HG02763 (cell line): ENCODE results near the gene HAUS5.
"Not testable (repeated sequence)": the region's sequence is repeated elsewhere in the genome, so short reads cannot be mapped to it uniquely, and the experiment has no call there.

Experiments
- ATAC-seq: cut with Tn5 transposase; IDR thresholded peaks from one replicate; pipeline ENCODE4 v1.9.1; 2021; ENCODE audit warnings: mild to moderate bottlenecking, moderate library complexity; ENCODE audit not compliant: unreplicated experiment

Gene HAUS5

DNA sequence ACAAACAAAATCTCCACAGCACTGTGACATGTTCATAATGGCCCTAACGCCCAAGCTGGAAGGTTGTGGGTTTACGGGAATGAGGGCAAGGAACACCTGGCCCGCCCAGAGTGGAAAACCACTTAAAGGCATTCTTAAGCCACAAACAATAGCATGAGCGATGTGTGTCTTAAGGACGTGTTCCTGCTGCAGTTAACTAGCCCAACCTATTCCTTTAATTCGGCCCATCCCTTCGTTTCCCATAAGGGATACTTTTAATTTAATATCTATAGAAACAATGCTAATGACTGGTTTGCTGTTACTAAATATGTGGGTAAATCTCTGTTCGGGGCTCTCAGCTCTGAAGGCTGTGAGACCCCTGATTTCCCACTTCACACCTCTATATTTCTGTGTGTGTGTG is 5.4 kb upstream of the HAUS5 start:
- ATAC-seq, result not testable (repeated sequence)

- no peak for ATAC-seq
These were observed 4.9 kb upstream of the HAUS5 start for GRCh38 chr19:35607661-35608060.

- ATAC-seq, result no peak
These were observed 4.3 kb upstream of the HAUS5 start for GRCh38 chr19:35608251-35608650.

DNA sequence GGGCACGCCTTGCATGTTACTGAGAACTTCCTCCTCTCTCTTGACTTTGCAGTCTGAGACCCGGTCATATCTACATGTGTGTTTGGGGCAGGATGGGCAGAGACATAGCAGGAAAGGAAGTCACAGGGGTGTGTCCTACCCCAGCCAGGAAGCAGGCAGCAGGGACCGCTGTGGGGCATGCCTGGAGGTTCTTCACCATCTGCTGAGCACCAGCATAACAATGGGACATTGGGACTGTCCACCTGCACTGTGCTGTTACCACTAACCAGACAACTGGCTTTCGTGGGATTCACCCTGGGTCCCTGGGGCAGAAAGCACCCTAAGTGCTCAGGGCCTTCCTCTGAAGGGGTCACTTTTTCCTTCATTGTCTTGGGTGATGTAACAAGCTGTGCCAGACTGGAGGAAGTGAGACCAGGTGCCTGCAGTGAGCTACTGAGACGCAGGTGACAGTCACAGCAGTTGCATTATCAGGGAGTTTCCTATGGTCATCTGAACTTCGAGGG is 2.6 kb upstream of the HAUS5 start:
- ATAC-seq, result no peak

GRCh38 chr19:35612224-35612558 is 344 bp upstream of the HAUS5 start:
- no peak for ATAC-seq

- ATAC-seq, result no peak
These were observed 1.0 kb downstream of the HAUS5 start for GRCh38 chr19:35613574-35613973.

- no peak for ATAC-seq
These were observed 2.5 kb downstream of the HAUS5 start for GRCh38 chr19:35615036-35615435.

DNA sequence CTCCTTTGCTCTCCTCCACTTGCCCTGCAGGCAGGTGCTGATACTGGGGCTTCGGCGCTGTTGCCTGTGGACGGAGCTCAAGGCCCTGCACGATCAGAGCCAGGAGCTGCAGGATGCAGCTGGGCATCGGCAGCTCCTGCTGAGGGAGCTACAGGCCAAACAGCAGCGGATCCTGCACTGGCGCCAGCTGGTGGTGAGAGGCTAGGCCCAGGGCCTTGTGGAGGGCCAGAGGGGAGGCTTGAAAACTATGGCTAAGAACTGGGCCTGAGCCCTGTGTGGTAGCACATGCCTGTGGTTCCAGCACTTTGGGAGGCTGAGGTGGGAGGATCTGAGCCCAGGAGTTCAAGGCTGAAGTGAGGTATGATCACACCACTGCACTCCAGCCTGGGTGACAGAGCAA is 6.3 kb downstream of the HAUS5 start:
- ATAC-seq, result no peak

DNA sequence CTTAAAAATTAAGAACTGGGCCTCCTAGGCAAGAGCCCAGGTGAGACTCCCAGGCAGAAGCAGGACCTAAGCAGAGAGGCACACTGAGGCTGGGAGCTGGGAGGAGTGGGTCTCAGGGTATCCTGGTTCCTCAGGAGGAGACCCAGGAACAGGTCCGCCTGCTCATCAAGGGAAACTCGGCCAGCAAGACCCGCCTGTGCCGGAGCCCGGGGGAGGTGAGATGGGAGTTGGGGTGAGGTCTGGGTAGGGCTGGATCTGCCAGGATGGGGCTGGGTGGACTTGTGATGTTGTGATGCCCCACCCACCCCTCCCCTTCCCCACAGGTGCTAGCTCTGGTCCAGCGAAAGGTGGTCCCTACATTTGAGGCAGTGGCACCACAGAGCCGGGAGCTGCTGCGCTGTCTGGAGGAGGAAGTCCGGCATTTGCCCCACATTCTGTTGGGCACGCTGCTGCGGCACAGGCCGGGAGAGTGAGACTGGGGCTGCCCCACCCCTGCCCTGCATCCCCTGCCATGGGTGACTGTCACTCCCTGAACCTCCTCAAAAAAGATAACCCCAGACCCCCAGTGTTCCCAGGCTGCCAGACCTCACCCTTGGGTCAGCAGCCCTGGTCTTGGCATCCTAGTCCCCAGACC is 6.9 kb downstream of the HAUS5 start:
- ATAC-seq, result no peak

DNA sequence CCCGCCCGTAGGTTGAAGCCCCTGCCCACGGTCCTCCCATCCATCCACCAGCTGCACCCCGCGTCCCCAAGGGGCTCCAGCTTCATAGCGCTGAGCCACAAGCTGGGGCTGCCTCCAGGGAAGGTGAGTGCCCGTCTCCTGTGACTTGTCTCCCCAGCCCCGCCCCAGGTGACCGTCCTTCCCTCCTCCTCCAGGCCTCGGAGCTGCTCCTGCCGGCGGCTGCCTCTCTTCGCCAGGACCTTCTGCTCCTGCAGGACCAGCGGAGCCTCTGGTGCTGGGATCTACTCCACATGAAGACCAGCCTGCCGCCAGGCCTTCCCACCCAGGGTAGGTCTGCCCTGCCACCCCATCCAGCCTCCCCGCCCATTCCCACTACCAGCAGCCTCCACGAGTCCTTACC is 7.5 kb downstream of the HAUS5 start:
- no peak for ATAC-seq

DNA sequence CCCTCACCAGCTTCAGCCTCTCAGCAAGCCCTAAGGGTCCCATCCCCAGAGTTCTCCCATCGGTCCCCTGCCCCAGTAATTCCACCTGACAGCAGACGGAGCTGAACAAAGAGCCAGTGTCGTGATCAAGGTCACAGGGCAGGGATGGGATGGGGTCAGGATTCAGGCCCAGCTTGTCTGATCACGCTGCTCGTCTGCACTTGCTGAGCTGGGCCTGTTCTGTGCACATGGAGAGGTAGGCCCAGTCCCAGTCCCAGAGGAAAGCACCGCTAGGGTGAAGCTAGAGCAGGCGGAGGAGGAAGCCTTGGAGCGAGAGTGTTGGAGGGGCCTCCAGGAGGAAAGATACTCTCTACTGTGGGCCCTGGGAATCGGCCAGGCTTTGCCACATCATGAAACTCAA is 9.2 kb downstream of the HAUS5 start:
- ATAC-seq, result no peak

DNA sequence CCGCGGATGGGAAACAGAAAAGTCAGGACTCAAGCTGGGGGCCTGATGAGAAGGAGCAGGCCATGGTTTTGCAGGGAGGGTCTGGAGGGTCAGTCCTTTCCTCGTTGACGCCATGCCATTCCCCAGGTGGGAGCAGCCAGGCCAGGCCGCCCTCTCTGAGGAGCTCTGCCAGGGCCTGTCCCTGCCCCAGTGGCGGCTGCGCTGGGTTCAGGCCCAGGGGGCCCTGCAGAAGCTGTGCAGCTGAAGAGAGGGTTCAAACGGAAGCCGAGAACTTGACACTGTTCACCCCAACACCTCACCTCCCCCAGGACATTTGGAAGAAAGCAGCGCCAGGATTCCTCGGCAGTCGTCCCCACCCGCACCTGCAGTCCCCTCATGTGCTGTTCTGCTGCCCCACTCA is 10.2 kb downstream of the HAUS5 start:
- ATAC-seq, result no peak

DNA sequence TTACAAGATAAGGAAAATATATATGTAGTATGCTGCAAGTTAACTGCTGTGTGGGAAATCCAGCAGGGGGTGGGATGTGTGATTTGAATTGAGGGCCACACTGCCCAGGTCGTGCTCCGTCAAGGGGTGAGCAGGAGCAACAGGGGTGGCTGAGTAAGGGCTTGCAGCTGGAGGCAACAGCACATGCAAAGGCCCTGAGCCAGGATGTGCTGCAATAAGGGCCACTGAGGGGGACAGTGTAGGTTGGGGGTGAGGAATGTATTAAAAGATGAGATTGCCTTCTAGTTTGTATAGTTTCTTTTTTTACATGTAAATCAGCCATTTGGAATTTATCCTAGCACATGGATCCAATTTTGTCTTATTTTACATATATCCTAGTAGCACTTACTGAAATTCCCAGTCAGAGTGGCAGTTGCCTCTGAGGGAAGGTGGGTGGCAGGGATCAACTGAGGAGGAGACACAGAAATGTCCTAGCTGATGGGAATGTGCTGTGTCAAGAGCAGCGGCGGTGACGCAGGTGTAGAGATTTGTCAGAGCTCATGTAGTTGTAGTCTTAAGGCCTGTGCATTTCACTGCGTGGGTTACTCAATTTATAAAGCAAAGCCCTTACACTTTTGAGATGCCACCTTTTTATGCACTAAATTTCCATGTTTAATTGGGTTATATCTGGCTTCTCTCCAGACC is 10.9 kb downstream of the HAUS5 start:
- ATAC-seq, result no peak

- ATAC-seq, result no peak
These were observed 15.7 kb downstream of the HAUS5 start for GRCh38 chr19:35628264-35628564.

- ATAC-seq, result peak; percentile 96
These were observed 16.2 kb downstream of the HAUS5 start, which contains the start of gene RBM42 for GRCh38 chr19:35628565-35629331. Gene RBM42, plus strand, starts transcription at chr19:35629036. Its CDS starts 118 bp downstream, at chr19:35629154.

DNA sequence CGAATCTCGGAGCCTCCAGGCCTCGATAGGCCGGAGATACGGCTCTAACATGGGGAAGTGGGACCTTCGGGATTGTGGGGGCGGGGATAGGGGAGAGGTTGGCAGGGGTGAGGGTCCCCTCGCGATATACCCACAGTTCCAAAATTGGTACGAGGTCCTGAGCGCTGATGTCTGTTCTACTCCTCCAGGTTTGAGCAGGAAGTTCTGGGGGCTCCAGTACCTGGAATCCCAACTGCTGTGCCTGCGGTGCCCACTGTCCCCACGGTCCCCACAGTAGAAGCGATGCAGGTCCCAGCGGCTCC is 16.7 kb downstream of the HAUS5 start:
- no peak for ATAC-seq

- ATAC-seq, result no peak
These were observed 21.3 kb downstream of the HAUS5 start for GRCh38 chr19:35633727-35634440.

- no peak for ATAC-seq
These were observed 24.1 kb downstream of the HAUS5 start for GRCh38 chr19:35636651-35637050.

DNA sequence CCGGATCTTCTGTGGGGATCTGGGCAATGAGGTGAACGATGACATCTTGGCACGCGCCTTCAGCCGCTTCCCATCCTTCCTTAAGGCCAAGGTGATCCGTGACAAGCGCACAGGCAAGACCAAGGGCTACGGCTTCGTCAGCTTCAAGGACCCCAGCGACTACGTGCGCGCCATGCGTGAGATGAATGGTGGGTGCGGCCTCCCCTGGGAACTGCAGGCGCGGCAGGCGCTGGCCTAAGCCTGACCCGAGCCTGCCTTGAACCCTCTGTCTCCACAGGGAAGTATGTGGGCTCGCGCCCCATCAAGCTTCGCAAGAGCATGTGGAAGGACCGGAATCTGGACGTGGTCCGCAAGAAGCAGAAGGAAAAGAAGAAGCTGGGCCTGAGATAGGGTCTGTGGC is 24.6 kb downstream of the HAUS5 start:
- no peak for ATAC-seq

GRCh38 chr19:35639321-35639639 is 26.7 kb downstream of the HAUS5 start:
- ATAC-seq, result no peak

DNA sequence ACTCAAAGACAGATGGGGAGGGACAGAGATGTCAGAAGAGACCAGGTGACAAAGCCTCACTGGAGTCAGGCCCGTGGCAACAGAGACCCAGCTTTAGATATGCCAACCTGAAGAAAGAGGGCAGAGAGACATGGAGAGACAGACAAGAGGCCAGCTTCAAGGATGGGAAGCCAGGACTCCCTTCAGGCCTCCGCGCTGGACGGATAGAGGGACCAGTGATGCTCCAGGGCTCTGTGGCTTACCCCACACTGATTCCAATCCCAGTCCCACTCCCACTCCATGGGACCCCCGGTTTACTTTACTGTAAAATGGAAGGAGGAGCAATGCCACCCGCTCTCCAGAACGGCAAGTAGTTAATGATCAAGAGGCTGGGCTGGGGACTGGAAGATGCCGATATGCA is 27.3 kb downstream of the HAUS5 start:
- ATAC-seq, result no peak
